GM18858 (cell line): ENCODE data around the gene TEKT2.

Experiments used
- ATAC-seq: cut with Tn5 transposase; IDR thresholded peaks from one replicate; pipeline ENCODE4 v1.9.1; 2021; ENCODE audit not compliant: unreplicated experiment

Gene TEKT2

GRCh38 chr1:36101546-36101945, 17.7 kb downstream of the TEKT2 start:
- no peak for ATAC-seq

- no peak for ATAC-seq
Observed at GRCh38 chr1:36106269-36106668, 22.4 kb downstream of the TEKT2 start.

- no peak for ATAC-seq
Observed at GRCh38 chr1:36107394-36107793, 23.5 kb downstream of the TEKT2 start.

GRCh38 chr1:36108314-36108713, 24.4 kb downstream of the TEKT2 start:
- no peak for ATAC-seq

- no peak for ATAC-seq
Observed at GRCh38 chr1:36109041-36109679, 25.3 kb downstream of the TEKT2 start.

- ATAC-seq: no peak
Observed at GRCh38 chr1:36111151-36111550, 27.3 kb downstream of the TEKT2 start.

- no peak for ATAC-seq
Observed at GRCh38 chr1:36112823-36113222, 28.9 kb downstream of the TEKT2 start.

- ATAC-seq: no peak
Observed at GRCh38 chr1:36114371-36114770, 30.5 kb downstream of the TEKT2 start.

- no peak for ATAC-seq
Observed at GRCh38 chr1:36115200-36115669, 31.3 kb downstream of the TEKT2 start.

- no peak for ATAC-seq
Observed at GRCh38 chr1:36115931-36116330, 32.0 kb downstream of the TEKT2 start.

GRCh38 chr1:36116901-36117300, 33.0 kb downstream of the TEKT2 start:
- ATAC-seq: no peak

GRCh38 chr1:36118447-36119204, 34.7 kb downstream of the TEKT2 start:
- no peak for ATAC-seq

GRCh38 chr1:36119456-36119855, 35.6 kb downstream of the TEKT2 start:
- ATAC-seq: no peak

GRCh38 chr1:36122062-36123030, 38.5 kb downstream of the TEKT2 start:
- no peak for ATAC-seq

- no peak for ATAC-seq
Observed at GRCh38 chr1:36123356-36123755, 39.5 kb downstream of the TEKT2 start.

GRCh38 chr1:36124404-36125128, 40.7 kb downstream of the TEKT2 start:
- ATAC-seq: no peak

GRCh38 chr1:36125129-36125991, 41.5 kb downstream of the TEKT2 start, which contains the start of gene COL8A2:
TSS of gene COL8A2 (minus strand) at chr1:36125222. CDS start at chr1:36100242, 24,980 bp downstream.
- no peak for ATAC-seq

- no peak for ATAC-seq
Observed at GRCh38 chr1:36126005-36126716, 42.3 kb downstream of the TEKT2 start.
